Measurements from ENCODE around the gene SCGN. TPM values are rescaled to one million over a fixed set of nuclear protein-coding genes. Genes with fewer than 3 reads are reported as not detected.
A peak's percentile ranks its signal among the peaks of the same experiment; 100 is the strongest.

Gene SCGN
- total and polyA plus RNA-seq, 5 experiments from 2014 or later, result not detected

GRCh38 chr6:25717866-25718740, 66.1 kb downstream of the SCGN start:
- no peaks in the 10 kb centered on the region for H3K4me1 Mint-ChIP-seq
- H3K9me3 Mint-ChIP-seq, result no peaks in the 10 kb centered on the region
- no peak overlapping the region for H3K27ac Mint-ChIP-seq
- ATAC-seq (no peak), DNase-seq (peak in 2 of 10 donors; percentile 8 to 18)
- H3K4me3 Mint-ChIP-seq, result no peak overlapping the region
- no peaks in the 10 kb centered on the region for H3K36me3 Mint-ChIP-seq
- POLR2A ChIA-PET, result no interaction called here
- H3K27me3 Mint-ChIP-seq, result peaks cover 3 to 11% (median 9%) of the 10 kb centered on the region in 5 donors

- Mint-ChIP-seq H3K4me3 (no peak overlapping the region), H3K9me3 (no peaks in the 10 kb centered on the region), H3K4me1 (no peaks in the 10 kb centered on the region), H3K36me3 (peaks cover 0 to 5% (median 0%) of the 10 kb centered on the region in 3 donors), H3K27me3 (peaks cover 14 to 43% (median 27%) of the 10 kb centered on the region in 5 donors), H3K27ac (peak overlapping the region in 1 of 10 donors; percentile 65)
- POLR2A ChIA-PET, result no interaction called here
- ATAC-seq, result no peak
- DNase-seq, result no peak
Measured at GRCh38 chr6:25726122-25726911, 74.3 kb downstream of the SCGN start.

GRCh38 chr6:25727028-25727427, 75.0 kb downstream of the SCGN start:
- Mint-ChIP-seq H3K27me3 (peaks cover 14 to 46% (median 32%) of the 10 kb centered on the region in 5 donors), H3K36me3 (peaks cover 0 to 7% (median 0%) of the 10 kb centered on the region in 3 donors), H3K4me3 (no peak overlapping the region), H3K27ac (peak overlapping the region in 1 of 10 donors; percentile 65), H3K4me1 (no peaks in the 10 kb centered on the region), H3K9me3 (peaks cover 0 to 1% (median 0%) of the 10 kb centered on the region in 9 donors)
- POLR2A ChIA-PET, result no interaction called here
- DNase-seq, result no peak
- ATAC-seq, result no peak

- Mint-ChIP-seq H3K9me3 (peaks cover 0 to 6% (median 3%) of the 10 kb centered on the region in 9 donors), H3K27me3 (peaks cover 23 to 68% (median 51%) of the 10 kb centered on the region in 5 donors), H3K36me3 (peaks cover 0 to 13% (median 0%) of the 10 kb centered on the region in 3 donors), H3K4me1 (no peaks in the 10 kb centered on the region), H3K4me3 (no peak overlapping the region), H3K27ac (no peak overlapping the region)
- POLR2A ChIA-PET, result no interaction called here
- DNase-seq (no peak), ATAC-seq (no peak)
Measured at GRCh38 chr6:25730907-25731306, 78.9 kb downstream of the SCGN start.

- Mint-ChIP-seq H3K9me3 (peaks cover 0 to 13% (median 4%) of the 10 kb centered on the region in 9 donors), H3K27me3 (peaks cover 29 to 76% (median 57%) of the 10 kb centered on the region in 5 donors), H3K27ac (no peak overlapping the region), H3K4me1 (no peaks in the 10 kb centered on the region), H3K36me3 (peaks cover 0 to 20% (median 3%) of the 10 kb centered on the region in 3 donors), H3K4me3 (no peak overlapping the region)
- ATAC-seq, result no peak
- POLR2A ChIA-PET, result no interaction called here
- no peak for DNase-seq
Measured at GRCh38 chr6:25731721-25732120, 79.7 kb downstream of the SCGN start.

- no peak overlapping the region for H3K4me3 Mint-ChIP-seq
- H3K27me3 Mint-ChIP-seq, result peaks cover 28 to 84% (median 56%) of the 10 kb centered on the region in 5 donors
- H3K36me3 Mint-ChIP-seq, result peaks cover 0 to 29% (median 9%) of the 10 kb centered on the region in 3 donors
- DNase-seq (no peak), ATAC-seq (no peak)
- POLR2A ChIA-PET, result no interaction called here
- H3K9me3 Mint-ChIP-seq, result peaks cover 0 to 22% (median 12%) of the 10 kb centered on the region in 9 donors
- H3K27ac Mint-ChIP-seq, result no peak overlapping the region
- H3K4me1 Mint-ChIP-seq, result no peaks in the 10 kb centered on the region
Measured at GRCh38 chr6:25732468-25733198, 80.6 kb downstream of the SCGN start.

GRCh38 chr6:25735261-25735660, 83.2 kb downstream of the SCGN start:
- Mint-ChIP-seq H3K4me1 (no peaks in the 10 kb centered on the region), H3K27ac (no peak overlapping the region), H3K4me3 (no peak overlapping the region), H3K27me3 (peaks cover 27 to 65% (median 51%) of the 10 kb centered on the region in 5 donors), H3K9me3 (peaks cover 0 to 26% (median 12%) of the 10 kb centered on the region in 9 donors), H3K36me3 (peaks cover 0 to 30% (median 9%) of the 10 kb centered on the region in 3 donors)
- DNase-seq (no peak), ATAC-seq (no peak)
- POLR2A ChIA-PET, result no interaction called here

GRCh38 chr6:25743868-25744267, 91.9 kb downstream of the SCGN start:
- Mint-ChIP-seq H3K4me1 (no peaks in the 10 kb centered on the region), H3K27me3 (peaks cover 0 to 6% (median 2%) of the 10 kb centered on the region in 5 donors), H3K9me3 (peaks cover 0 to 6% (median 0%) of the 10 kb centered on the region in 9 donors), H3K4me3 (no peak overlapping the region), H3K36me3 (no peaks in the 10 kb centered on the region), H3K27ac (no peak overlapping the region)
- ATAC-seq (no peak), DNase-seq (no peak)
- POLR2A ChIA-PET, result no interaction called here

- no peaks in the 10 kb centered on the region for H3K36me3 Mint-ChIP-seq
- H3K9me3 Mint-ChIP-seq, result peaks cover 0 to 4% (median 0%) of the 10 kb centered on the region in 9 donors
- POLR2A ChIA-PET, result no interaction called here
- H3K27ac Mint-ChIP-seq, result no peak overlapping the region
- peaks cover 0 to 4% (median 0%) of the 10 kb centered on the region in 4 donors for H3K4me1 Mint-ChIP-seq
- H3K27me3 Mint-ChIP-seq, result peaks cover 0 to 3% (median 0%) of the 10 kb centered on the region in 5 donors
- no peak overlapping the region for H3K4me3 Mint-ChIP-seq
- no peak for DNase-seq
- no peak for ATAC-seq
Measured at GRCh38 chr6:25745836-25746235, 93.8 kb downstream of the SCGN start.

GRCh38 chr6:25746968-25747367, 95.0 kb downstream of the SCGN start:
- Mint-ChIP-seq H3K27ac (no peak overlapping the region), H3K27me3 (no peaks in the 10 kb centered on the region), H3K4me3 (no peak overlapping the region), H3K36me3 (no peaks in the 10 kb centered on the region), H3K4me1 (peaks cover 0 to 4% (median 0%) of the 10 kb centered on the region in 4 donors), H3K9me3 (peaks cover 0 to 1% (median 0%) of the 10 kb centered on the region in 9 donors)
- DNase-seq (no peak), ATAC-seq (no peak)
- POLR2A ChIA-PET, result no interaction called here

- H3K4me1 Mint-ChIP-seq, result peaks cover 0 to 4% (median 0%) of the 10 kb centered on the region in 4 donors
- ATAC-seq (no peak), DNase-seq (no peak)
- POLR2A ChIA-PET, result no interaction called here
- H3K27me3 Mint-ChIP-seq, result no peaks in the 10 kb centered on the region
- H3K9me3 Mint-ChIP-seq, result no peaks in the 10 kb centered on the region
- H3K27ac Mint-ChIP-seq, result no peak overlapping the region
- no peaks in the 10 kb centered on the region for H3K36me3 Mint-ChIP-seq
- H3K4me3 Mint-ChIP-seq, result no peak overlapping the region
Measured at GRCh38 chr6:25747477-25747876, 95.5 kb downstream of the SCGN start.

GRCh38 chr6:25748049-25748448, 96.0 kb downstream of the SCGN start:
- ATAC-seq, result no peak

More at GRCh38 chr6:25748049-25748448, 96.0 kb downstream of the SCGN start:
- POLR2A ChIA-PET, result no interaction called here
- Mint-ChIP-seq H3K27me3 (no peaks in the 10 kb centered on the region), H3K36me3 (no peaks in the 10 kb centered on the region), H3K4me1 (peaks cover 0 to 4% (median 0%) of the 10 kb centered on the region in 4 donors), H3K9me3 (no peaks in the 10 kb centered on the region), H3K27ac (no peak overlapping the region), H3K4me3 (no peak overlapping the region)
- no peak for DNase-seq

All from naive thymus-derived CD8-positive, alpha-beta T cell (primary cell).